H1 (cell line): ENCODE data around the gene XPO6. TPM values are rescaled to one million over a fixed set of nuclear protein-coding genes. Genes with fewer than 3 reads are reported as not detected.

Experiments
- CEBPB ChIP-seq: IDR thresholded peaks from 2 replicates; pipeline ENCODE4 v1.6.1; 2012; ENCODE audit warnings: low read depth, low read length
- E2F6 ChIP-seq: IDR thresholded peaks from 2 replicates; pipeline ENCODE4 v1.6.1; 2012; ENCODE audit warnings: inconsistent platforms
- JUND ChIP-seq: IDR thresholded peaks from 2 replicates; pipeline ENCODE4 v1.6.1; 2011; ENCODE audit warnings: mild to moderate bottlenecking, improper control_type of control experiment, low read length
- RAD21 ChIP-seq, 2 experiments: IDR thresholded peaks in 1 of 2; conservative IDR thresholded peaks in 1 of 2; 2 replicates each; pipeline ENCODE4 v1.6.1; 2011; ENCODE audit warnings: low read depth in 2 of 2, low read length in 2 of 2, improper control_type of control experiment in 1 of 2, inconsistent platforms in 1 of 2, mild to moderate bottlenecking in 1 of 2, moderate library complexity in 1 of 2
- SAP30 ChIP-seq: fragments of 300-600 bp; sonication (generic); IDR thresholded peaks from 2 replicates; pipeline ENCODE4 v1.7.1; 2012; ENCODE audit warnings: low read length, moderate library complexity, mild to moderate bottlenecking, inconsistent platforms; ENCODE audit not compliant: insufficient read depth, insufficient replicate concordance
- USF2 ChIP-seq: IDR thresholded peaks from 2 replicates; pipeline ENCODE4 v1.6.1; 2011; ENCODE audit warnings: low read length, improper control_type of control experiment
- polyA plus RNA-seq, 7 experiments: library from polyadenylated mRNA; depleted of rRNA in 3 of 7; stranded (reverse) in 5 of 7; unstranded in 2 of 7; fragments of >200 nt in 5 of 7; fragments of 200-250 nt in 2 of 7; gene quantifications; 1 replicate in 5 of 7; 2 replicates in 1 of 7; 4 replicates in 1 of 7; pipeline versions ENCODE4 v1.2.1 to v1.2.3, GENCODE V29; 2011 to 2013; ENCODE audit warnings: missing spikeins in 2 of 7, mixed read lengths in 2 of 7
- total RNA-seq: library from RNA; stranded (reverse); fragmentation: NEBNext Ultra II Directional; extraction: Animal tissue kit (Norgen Biotek cat#: 25700); gene quantifications from 2 replicates; pipeline ENCODE4 v1.2.1, GENCODE V29; 2021

XPO6 gene
- total and polyA plus RNA-seq, 2 of the 8 experiments (the other 6 are each of a cell fraction or from before 2014, with no cell fraction given): 152 to 254 TPM

- peak; percentile 80 for TF ChIP-seq SAP30
- TF ChIP-seq RAD21 (IDR thresholded peaks at IDR 0.05 in 1 of 2, conservative IDR thresholded peaks at IDR 0.05 in 1 of 2; ENCODE audit: low read depth in 2 of 2, low read length in 2 of 2): no peak
- no peak for TF ChIP-seq JUND
- peak; percentile 20 for TF ChIP-seq E2F6
- no peak for TF ChIP-seq CEBPB
- TF ChIP-seq USF2: 0 out of 2 replicates have a peak, but pooled peaks have one; percentile 41
Measured at GRCh38 chr16:28211758-28212531, at the start of gene XPO6 (continued).
